OCI-LY1 (cell line): ENCODE data around the gene MTIF2.
"Not testable (repeated sequence)": the region's sequence is repeated elsewhere in the genome, so short reads cannot be mapped to it uniquely, and the experiment has no call there.

ENCODE experiments used
- EZH2 ChIP-seq: fragments of 200-600 bp; sonication (generic), shearing (Covaris generic); IDR thresholded peaks from 2 replicates; pipeline ENCODE4 v1.8.0; 2017; ENCODE audit warnings: borderline replicate concordance, mixed run types, mild to moderate bottlenecking, antibody characterized with exemption, low read length, moderate library complexity, mixed read lengths
- TF ChIP-seq, protein P1 (sequence below): fragments of 200-600 bp; sonication (generic), shearing (Covaris generic); IDR thresholded peaks from 2 replicates; pipeline ENCODE4 v1.5.1; 2017; ENCODE audit warnings: mild to moderate bottlenecking, antibody characterized with exemption, low read length, moderate library complexity, mixed read lengths

DNA sequence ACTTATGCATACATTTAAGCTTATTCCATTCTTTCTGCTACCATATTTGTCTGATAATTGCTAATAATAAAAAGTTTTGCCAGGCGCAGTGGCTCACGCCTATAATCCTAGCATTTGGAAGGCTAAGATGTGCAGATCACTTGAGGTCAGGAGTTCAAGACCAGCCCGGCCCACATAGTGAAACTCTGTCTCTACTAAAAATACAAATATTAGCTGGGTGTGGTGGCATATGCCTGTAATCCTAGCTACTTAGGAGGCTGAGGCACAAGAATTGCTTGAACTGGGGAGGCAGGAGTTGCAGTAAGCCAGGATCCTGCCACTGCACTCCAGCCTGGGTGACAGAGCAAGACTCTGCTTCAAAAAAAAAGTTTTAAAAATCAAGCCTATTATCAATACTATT is 9.4 kb downstream of the MTIF2 start:
- TF ChIP-seq, protein P1, sequence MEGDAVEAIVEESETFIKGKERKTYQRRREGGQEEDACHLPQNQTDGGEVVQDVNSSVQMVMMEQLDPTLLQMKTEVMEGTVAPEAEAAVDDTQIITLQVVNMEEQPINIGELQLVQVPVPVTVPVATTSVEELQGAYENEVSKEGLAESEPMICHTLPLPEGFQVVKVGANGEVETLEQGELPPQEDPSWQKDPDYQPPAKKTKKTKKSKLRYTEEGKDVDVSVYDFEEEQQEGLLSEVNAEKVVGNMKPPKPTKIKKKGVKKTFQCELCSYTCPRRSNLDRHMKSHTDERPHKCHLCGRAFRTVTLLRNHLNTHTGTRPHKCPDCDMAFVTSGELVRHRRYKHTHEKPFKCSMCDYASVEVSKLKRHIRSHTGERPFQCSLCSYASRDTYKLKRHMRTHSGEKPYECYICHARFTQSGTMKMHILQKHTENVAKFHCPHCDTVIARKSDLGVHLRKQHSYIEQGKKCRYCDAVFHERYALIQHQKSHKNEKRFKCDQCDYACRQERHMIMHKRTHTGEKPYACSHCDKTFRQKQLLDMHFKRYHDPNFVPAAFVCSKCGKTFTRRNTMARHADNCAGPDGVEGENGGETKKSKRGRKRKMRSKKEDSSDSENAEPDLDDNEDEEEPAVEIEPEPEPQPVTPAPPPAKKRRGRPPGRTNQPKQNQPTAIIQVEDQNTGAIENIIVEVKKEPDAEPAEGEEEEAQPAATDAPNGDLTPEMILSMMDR = not testable (repeated sequence)
- TF ChIP-seq EZH2 = not testable (repeated sequence)
